Breast epithelium (tissue), 3 donors: ENCODE data around the gene BRINP3.

Experiments used
- POLR2A ChIP-seq: fragments of 450-650 bp; IDR thresholded peaks from one replicate; pipeline ENCODE4 v1.6.1; 2016; ENCODE audit warnings: antibody characterized with exemption, mild to moderate bottlenecking, moderate library complexity
- POLR2AphosphoS5 ChIP-seq, 3 donors: sonication (generic); formaldehyde crosslinking; IDR thresholded peaks; one replicate each; pipeline ENCODE4 v1.6.1; 2017; ENCODE audit warnings: antibody characterized with exemption in 3 of 3
- TF ChIP-seq, protein P1 (sequence below), 3 donors: fragments of 450-650 bp; IDR thresholded peaks; one replicate each; pipeline ENCODE4 v1.5.1; 2016 to 2017; ENCODE audit warnings: antibody characterized with exemption in 3 of 3, mild to moderate bottlenecking in 3 of 3, moderate library complexity in 3 of 3

DNA sequence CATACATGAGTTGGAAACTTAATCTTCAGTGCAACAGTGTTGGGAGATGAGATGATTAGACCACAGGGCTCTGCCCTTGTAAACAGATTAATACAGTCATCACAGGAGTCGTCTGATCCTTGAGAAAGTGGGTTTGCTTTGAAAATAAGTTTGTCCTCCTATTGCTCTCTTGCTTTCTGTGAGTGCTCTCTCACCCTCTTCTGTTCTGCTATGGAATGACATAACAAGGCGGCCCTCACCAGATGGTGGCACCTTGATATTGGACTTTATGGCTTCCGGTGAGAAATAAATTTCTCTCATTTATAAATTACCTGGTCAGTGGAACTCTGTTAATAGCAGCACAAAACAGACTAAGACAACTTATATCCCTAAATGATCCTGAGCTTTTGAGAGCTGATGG lies 353.6 kb downstream of the BRINP3 start:
- TF ChIP-seq, protein P1, sequence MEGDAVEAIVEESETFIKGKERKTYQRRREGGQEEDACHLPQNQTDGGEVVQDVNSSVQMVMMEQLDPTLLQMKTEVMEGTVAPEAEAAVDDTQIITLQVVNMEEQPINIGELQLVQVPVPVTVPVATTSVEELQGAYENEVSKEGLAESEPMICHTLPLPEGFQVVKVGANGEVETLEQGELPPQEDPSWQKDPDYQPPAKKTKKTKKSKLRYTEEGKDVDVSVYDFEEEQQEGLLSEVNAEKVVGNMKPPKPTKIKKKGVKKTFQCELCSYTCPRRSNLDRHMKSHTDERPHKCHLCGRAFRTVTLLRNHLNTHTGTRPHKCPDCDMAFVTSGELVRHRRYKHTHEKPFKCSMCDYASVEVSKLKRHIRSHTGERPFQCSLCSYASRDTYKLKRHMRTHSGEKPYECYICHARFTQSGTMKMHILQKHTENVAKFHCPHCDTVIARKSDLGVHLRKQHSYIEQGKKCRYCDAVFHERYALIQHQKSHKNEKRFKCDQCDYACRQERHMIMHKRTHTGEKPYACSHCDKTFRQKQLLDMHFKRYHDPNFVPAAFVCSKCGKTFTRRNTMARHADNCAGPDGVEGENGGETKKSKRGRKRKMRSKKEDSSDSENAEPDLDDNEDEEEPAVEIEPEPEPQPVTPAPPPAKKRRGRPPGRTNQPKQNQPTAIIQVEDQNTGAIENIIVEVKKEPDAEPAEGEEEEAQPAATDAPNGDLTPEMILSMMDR (IDR thresholded peaks at IDR 0.05) = no peak
- no peak for TF ChIP-seq POLR2A
- no peak for TF ChIP-seq POLR2AphosphoS5 (IDR thresholded peaks at IDR 0.05)
